ENCODE data around the gene OAS3. TPM values are rescaled to one million over a fixed set of nuclear protein-coding genes. Genes with fewer than 3 reads are reported as not detected.

OAS3 gene
- polyA plus RNA-seq, 1 of the 3 experiments (the other 2 are of a cell fraction), result 3.0 TPM

- no peak overlapping the region for H3K4me3 ChIP-seq (ENCODE audit: low read depth in 2 of 2, low read length in 1 of 2)
- no peaks in the 10 kb centered on the region for H3K27me3 ChIP-seq (ENCODE audit: insufficient read depth)
- H3K9me3 ChIP-seq, result no peaks in the 10 kb centered on the region
- no peaks in the 10 kb centered on the region for H4K20me1 ChIP-seq (ENCODE audit: insufficient read depth)
- no peaks in the 10 kb centered on the region for H3K4me1 ChIP-seq (ENCODE audit: control insufficient read depth in 1 of 2, insufficient read depth in 2 of 2, low read depth in 1 of 2, low read length in 1 of 2)
- no peak for DNase-seq
- ChIA-PET CTCF (interaction anchor here (1.2 to 3.6 kb wide), 2 partner anchors 32 to 87 kb away, joined by 3 to 13 read pairs; no protein-coding TSS in a partner anchor), POLR2A (no interaction called here)
- H3K36me3 ChIP-seq (replicated peaks in 1 of 2; ENCODE audit: control insufficient read depth in 1 of 2, insufficient read depth in 2 of 2, low read length in 1 of 2), result no peaks in the 10 kb centered on the region
- no peak overlapping the region for H3K4me2 ChIP-seq
- H3K9me2 ChIP-seq, result no peaks in the 10 kb centered on the region
- no peak overlapping the region for H3K27ac ChIP-seq (ENCODE audit: low read depth in 2 of 2, low read length in 1 of 2)
- H3F3A ChIP-seq (replicated peaks; ENCODE audit: insufficient read depth), result no peaks in the 10 kb centered on the region
- H3K79me2 ChIP-seq (ENCODE audit: insufficient read depth), result no peaks in the 10 kb centered on the region
- TF ChIP-seq NFIC (IDR thresholded peaks at IDR 0.05; ENCODE audit: borderline replicate concordance) (no peak), FOXM1 (IDR thresholded peaks at IDR 0.05; ENCODE audit: low read depth) (no peak), REST (IDR thresholded peaks at IDR 0.05; ENCODE audit: low read depth, low read length) (no peak), MAX (IDR thresholded peaks at IDR 0.05; ENCODE audit: low read depth) (no peak), TCF12 (IDR thresholded peaks at IDR 0.05) (no peak), YY1 (IDR thresholded peaks at IDR 0.05; ENCODE audit: low read depth) (no peak), FOXJ3 (CRISPR knock-in tag; IDR thresholded peaks at IDR 0.05) (no peak), IRF3 (IDR thresholded peaks at IDR 0.05; ENCODE audit: low read depth, low read length) (no peak), GABPA (IDR thresholded peaks at IDR 0.05; ENCODE audit: low read depth) (no peak)
- WGBS (ENCODE audit: low lambda C conversion rate), result 49% methylated on average over 4 of the region's 7 CpGs
- no peak overlapping the region for H2AFZ ChIP-seq (ENCODE audit: low read depth)
- no peak overlapping the region for H3K9ac ChIP-seq
Measured at GRCh38 chr12:112961074-112961473, 22.8 kb downstream of the OAS3 start.

GRCh38 chr12:112961536-112961935 lies 23.3 kb downstream of the OAS3 start:
- no peak overlapping the region for H3K4me2 ChIP-seq
- 66% methylated on average over 4 of the region's 4 CpGs for WGBS (ENCODE audit: low lambda C conversion rate)
- ChIA-PET CTCF (interaction anchor here (1.6 to 3.6 kb wide), 2 partner anchors 31 to 69 kb away, joined by 3 to 13 read pairs; no protein-coding TSS in a partner anchor), POLR2A (no interaction called here)
- no peak overlapping the region for H3K9ac ChIP-seq
- H3K79me2 ChIP-seq (ENCODE audit: insufficient read depth), result no peaks in the 10 kb centered on the region
- H3K27me3 ChIP-seq (ENCODE audit: insufficient read depth), result no peaks in the 10 kb centered on the region
- H3K27ac ChIP-seq (ENCODE audit: low read depth in 2 of 2, low read length in 1 of 2), result no peak overlapping the region
- no peaks in the 10 kb centered on the region for H4K20me1 ChIP-seq (ENCODE audit: insufficient read depth)
- no peaks in the 10 kb centered on the region for H3K36me3 ChIP-seq (replicated peaks in 1 of 2; ENCODE audit: control insufficient read depth in 1 of 2, insufficient read depth in 2 of 2, low read length in 1 of 2)
- H3F3A ChIP-seq (replicated peaks; ENCODE audit: insufficient read depth), result no peaks in the 10 kb centered on the region
- no peak for DNase-seq
- H3K9me2 ChIP-seq, result no peaks in the 10 kb centered on the region
- TF ChIP-seq, protein P1, sequence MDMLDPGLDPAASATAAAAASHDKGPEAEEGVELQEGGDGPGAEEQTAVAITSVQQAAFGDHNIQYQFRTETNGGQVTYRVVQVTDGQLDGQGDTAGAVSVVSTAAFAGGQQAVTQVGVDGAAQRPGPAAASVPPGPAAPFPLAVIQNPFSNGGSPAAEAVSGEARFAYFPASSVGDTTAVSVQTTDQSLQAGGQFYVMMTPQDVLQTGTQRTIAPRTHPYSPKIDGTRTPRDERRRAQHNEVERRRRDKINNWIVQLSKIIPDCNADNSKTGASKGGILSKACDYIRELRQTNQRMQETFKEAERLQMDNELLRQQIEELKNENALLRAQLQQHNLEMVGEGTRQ (IDR thresholded peaks at IDR 0.05; ENCODE audit: borderline replicate concordance, low read depth, low read length), result no peak
- TF ChIP-seq RCOR1 (IDR thresholded peaks at IDR 0.05; ENCODE audit: low read length) (no peak), FOXJ3 (CRISPR knock-in tag; IDR thresholded peaks at IDR 0.05) (no peak), YY1 (IDR thresholded peaks at IDR 0.05; ENCODE audit: low read depth) (no peak), RXRA (IDR thresholded peaks at IDR 0.05; ENCODE audit: borderline replicate concordance, low read depth) (no peak), USF1 (IDR thresholded peaks at IDR 0.05; ENCODE audit: borderline replicate concordance, low read depth) (no peak)
- no peaks in the 10 kb centered on the region for H3K4me1 ChIP-seq (ENCODE audit: control insufficient read depth in 1 of 2, insufficient read depth in 2 of 2, low read depth in 1 of 2, low read length in 1 of 2)
- H3K4me3 ChIP-seq (ENCODE audit: low read depth in 2 of 2, low read length in 1 of 2), result no peak overlapping the region
- H2AFZ ChIP-seq (ENCODE audit: low read depth), result no peak overlapping the region
- no peaks in the 10 kb centered on the region for H3K9me3 ChIP-seq
